OCI-LY1 (cell line): ENCODE data around the gene PDE8A.

ENCODE experiments used
- CTCF ChIP-seq: fragments of 200-600 bp; sonication (generic), shearing (Covaris generic); IDR thresholded peaks from 2 replicates; pipeline ENCODE4 v1.5.1; 2017; ENCODE audit warnings: mild to moderate bottlenecking, antibody characterized with exemption, low read length, moderate library complexity, mixed read lengths
- EZH2 ChIP-seq: fragments of 200-600 bp; sonication (generic), shearing (Covaris generic); IDR thresholded peaks from 2 replicates; pipeline ENCODE4 v1.8.0; 2017; ENCODE audit warnings: borderline replicate concordance, mixed run types, mild to moderate bottlenecking, antibody characterized with exemption, low read length, moderate library complexity, mixed read lengths

GRCh38 chr15:84940399-84940798 is 41.3 kb upstream of the PDE8A start:
- TF ChIP-seq CTCF (no peak), EZH2 (no peak)
